IMR-90 (cell line): ENCODE results near the gene UBE2O.

Experiments used
- MAFK ChIP-seq: IDR thresholded peaks from 2 replicates; pipeline ENCODE4 v1.6.1; 2012; ENCODE audit warnings: low read depth, low read length, improper control_type of control experiment
- POLR2A ChIP-seq: IDR thresholded peaks from 2 replicates; pipeline ENCODE4 v1.6.1; 2012; ENCODE audit warnings: mild to moderate bottlenecking, low read depth, low read length
- TF ChIP-seq, protein P1 (sequence below): conservative IDR thresholded peaks from 2 replicates; pipeline ENCODE4 v1.5.1; 2012; ENCODE audit warnings: mild to moderate bottlenecking, low read depth, low read length, improper control_type of control experiment

DNA sequence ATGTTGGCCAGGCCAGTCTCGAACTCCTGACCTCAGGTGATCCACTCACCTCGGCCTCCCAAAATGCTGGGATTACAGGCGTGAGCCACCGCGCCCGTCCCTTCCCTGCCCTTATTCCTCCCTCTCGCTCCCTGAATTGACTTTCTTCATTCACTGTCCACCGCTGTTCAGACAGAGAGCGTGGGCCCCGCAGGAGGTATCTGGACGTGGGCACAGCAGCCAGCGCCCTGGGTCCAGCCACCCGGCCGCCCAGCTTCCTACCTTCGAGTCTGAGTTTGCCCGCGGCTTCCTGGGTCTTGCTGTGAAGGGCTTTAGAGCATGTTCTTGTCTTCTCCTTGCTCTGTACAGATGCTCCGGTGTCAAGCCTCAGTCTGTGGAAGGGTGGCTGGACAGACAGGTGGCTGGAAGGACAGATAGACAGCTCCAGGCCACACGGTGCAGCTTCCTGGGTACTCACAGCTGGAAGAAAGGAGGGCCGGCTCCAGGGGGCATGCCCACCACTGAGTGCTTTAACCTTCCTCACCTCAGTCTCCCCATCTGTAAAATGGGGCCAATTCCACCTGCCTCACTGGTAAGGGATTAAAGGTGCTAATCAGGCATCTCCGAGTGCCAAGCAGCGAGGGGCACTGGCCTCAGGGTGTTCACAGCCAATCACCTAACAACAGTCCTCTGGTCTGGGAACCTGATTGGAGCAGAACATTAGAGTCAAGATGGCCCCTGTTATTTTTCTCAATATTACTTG lies 34.7 kb upstream of the UBE2O start:
- TF ChIP-seq, protein P1, sequence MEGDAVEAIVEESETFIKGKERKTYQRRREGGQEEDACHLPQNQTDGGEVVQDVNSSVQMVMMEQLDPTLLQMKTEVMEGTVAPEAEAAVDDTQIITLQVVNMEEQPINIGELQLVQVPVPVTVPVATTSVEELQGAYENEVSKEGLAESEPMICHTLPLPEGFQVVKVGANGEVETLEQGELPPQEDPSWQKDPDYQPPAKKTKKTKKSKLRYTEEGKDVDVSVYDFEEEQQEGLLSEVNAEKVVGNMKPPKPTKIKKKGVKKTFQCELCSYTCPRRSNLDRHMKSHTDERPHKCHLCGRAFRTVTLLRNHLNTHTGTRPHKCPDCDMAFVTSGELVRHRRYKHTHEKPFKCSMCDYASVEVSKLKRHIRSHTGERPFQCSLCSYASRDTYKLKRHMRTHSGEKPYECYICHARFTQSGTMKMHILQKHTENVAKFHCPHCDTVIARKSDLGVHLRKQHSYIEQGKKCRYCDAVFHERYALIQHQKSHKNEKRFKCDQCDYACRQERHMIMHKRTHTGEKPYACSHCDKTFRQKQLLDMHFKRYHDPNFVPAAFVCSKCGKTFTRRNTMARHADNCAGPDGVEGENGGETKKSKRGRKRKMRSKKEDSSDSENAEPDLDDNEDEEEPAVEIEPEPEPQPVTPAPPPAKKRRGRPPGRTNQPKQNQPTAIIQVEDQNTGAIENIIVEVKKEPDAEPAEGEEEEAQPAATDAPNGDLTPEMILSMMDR, result no peak
- TF ChIP-seq MAFK (no peak), POLR2A (no peak)
